GM23338 (cell line): Measurements from ENCODE around the gene VAV3. TPM values are rescaled to one million over a fixed set of nuclear protein-coding genes. Genes with fewer than 3 reads are reported as not detected.

Experiments used
- ATAC-seq: fragments of 200-7000 bp; cut with Tn5 transposase; 3 replicates; pipeline ENCODE4 v1.9.1; 2020
- DNase-seq: peaks from one replicate; pipeline ENCODE4 v3.0.0-alpha.2; 2015; ENCODE audit warnings: low spot score
- H2AFZ ChIP-seq: fragments of 200-600 bp; sonication (generic); 2 replicates; pipeline ENCODE4 v1.8.0; 2016; ENCODE audit warnings: antibody characterized with exemption, mild to moderate bottlenecking, moderate library complexity
- H3F3A ChIP-seq: fragments of 200-600 bp; sonication (generic); replicated peaks from 2 replicates; pipeline ENCODE4 v1.8.0; 2017; ENCODE audit warnings: antibody characterized with exemption, mixed run types, low read depth
- H3K27ac ChIP-seq: fragments of 200-600 bp; sonication (generic); 2 replicates; pipeline ENCODE4 v1.6.1; 2016; ENCODE audit warnings: low read depth
- H3K27me3 ChIP-seq: fragments of 200-600 bp; sonication (generic); 2 replicates; pipeline ENCODE4 v1.8.0; 2016; ENCODE audit warnings: mild to moderate bottlenecking, mixed run types, moderate library complexity; ENCODE audit not compliant: insufficient read depth
- H3K36me3 ChIP-seq: fragments of 200-600 bp; sonication (generic); 2 replicates; pipeline ENCODE4 v1.8.0; 2016; ENCODE audit warnings: mild to moderate bottlenecking; ENCODE audit not compliant: insufficient read depth
- H3K4me1 ChIP-seq: fragments of 200-600 bp; sonication (generic); 2 replicates; pipeline ENCODE4 v1.8.0; 2016; ENCODE audit warnings: mild to moderate bottlenecking, moderate library complexity; ENCODE audit not compliant: insufficient read depth
- H3K4me2 ChIP-seq: fragments of 200-600 bp; sonication (generic); 2 replicates; pipeline ENCODE4 v1.7.1; 2017; ENCODE audit warnings: mixed run types
- H3K4me3 ChIP-seq: fragments of 200-600 bp; sonication (generic); 2 replicates; pipeline ENCODE4 v1.6.1; 2016; ENCODE audit warnings: mixed run types
- H3K79me2 ChIP-seq: fragments of 200-600 bp; sonication (generic); replicated peaks from 2 replicates; pipeline ENCODE4 v1.8.0; 2017; ENCODE audit warnings: mild to moderate bottlenecking; ENCODE audit not compliant: insufficient read depth
- H3K9me2 ChIP-seq: fragments of 200-600 bp; sonication (generic); 2 replicates; pipeline ENCODE4 v1.8.0; 2017; ENCODE audit not compliant: insufficient read depth
- H4K20me1 ChIP-seq: fragments of 200-600 bp; sonication (generic); replicated peaks from 2 replicates; pipeline ENCODE4 v1.8.0; 2017; ENCODE audit warnings: mild to moderate bottlenecking; ENCODE audit not compliant: insufficient read depth
- H3K27ac Mint-ChIP-seq: 2 replicates; pipeline ENCODE4 v1.8.0; 2020; ENCODE audit warnings: inconsistent platforms, mild to moderate bottlenecking, moderate library complexity, mixed read lengths
- H3K27me3 Mint-ChIP-seq: 3 replicates; pipeline ENCODE4 v1.8.0; 2022; ENCODE audit warnings: low read depth, mild to moderate bottlenecking, moderate library complexity, mixed read lengths, inconsistent platforms; ENCODE audit not compliant: insufficient read depth, poor library complexity
- H3K36me3 Mint-ChIP-seq: 3 replicates; pipeline ENCODE4 v1.8.0; 2021; ENCODE audit warnings: low read depth, mild to moderate bottlenecking, inconsistent platforms, moderate library complexity, mixed read lengths
- H3K4me1 Mint-ChIP-seq: 3 replicates; pipeline ENCODE4 v1.8.0; 2020; ENCODE audit warnings: mild to moderate bottlenecking, inconsistent platforms, mixed read lengths
- H3K4me3 Mint-ChIP-seq: 3 replicates; pipeline ENCODE4 v1.8.0; 2021; ENCODE audit warnings: moderate library complexity, mild to moderate bottlenecking, inconsistent platforms, mixed read lengths
- H3K9me3 Mint-ChIP-seq: 3 replicates; pipeline ENCODE4 v1.8.0; 2020; ENCODE audit warnings: moderate library complexity, mild to moderate bottlenecking, inconsistent platforms, mixed read lengths
- CREB1 ChIP-seq: fragments of 250-450 bp; sonication (Bioruptor Pico); IDR thresholded peaks from 2 replicates; pipeline ENCODE4 v1.5.0; 2020; ENCODE audit warnings: low read depth, mild to moderate bottlenecking, moderate library complexity
- CTCF ChIP-seq, 2 experiments: fragments of 200-600 bp in 1 of 2; sonication (generic) in 1 of 2; conservative IDR thresholded peaks; 2 replicates each; pipeline versions ENCODE4 v1.5.1 to v1.6.1; 2016 to 2017; ENCODE audit warnings: antibody characterized with exemption in 2 of 2, low read depth in 2 of 2, mild to moderate bottlenecking in 2 of 2, moderate library complexity in 1 of 2
- ETS1 ChIP-seq: IDR thresholded peaks from 2 replicates; pipeline ENCODE4 v1.6.1; 2016; ENCODE audit warnings: antibody characterized with exemption
- EZH2 ChIP-seq: fragments of 200-600 bp; sonication (generic); IDR thresholded peaks from one replicate; pipeline ENCODE4 v1.8.0; 2017; ENCODE audit warnings: antibody characterized with exemption, mild to moderate bottlenecking, low read depth; ENCODE audit not compliant: unreplicated experiment
- EZH2phosphoT487 ChIP-seq: fragments of 200-600 bp; sonication (generic); IDR thresholded peaks from one replicate; pipeline ENCODE4 v1.8.1; 2018; ENCODE audit warnings: antibody characterized with exemption; ENCODE audit not compliant: unreplicated experiment
- JUNB ChIP-seq: IDR thresholded peaks from one replicate; pipeline ENCODE4 v1.6.1; 2016; ENCODE audit warnings: antibody characterized with exemption; ENCODE audit not compliant: unreplicated experiment
- NANOG ChIP-seq: IDR thresholded peaks from 2 replicates; pipeline ENCODE4 v1.6.1; 2016; ENCODE audit warnings: antibody characterized with exemption, borderline replicate concordance
- POLR2AphosphoS5 ChIP-seq: IDR thresholded peaks from 2 replicates; pipeline ENCODE4 v1.6.1; 2016; ENCODE audit warnings: antibody characterized with exemption, low read depth
- REST ChIP-seq: IDR thresholded peaks from one replicate; pipeline ENCODE4 v1.6.1; 2018; ENCODE audit warnings: antibody characterized with exemption; ENCODE audit not compliant: unreplicated experiment
- ZNF114 ChIP-seq: fragments of 250-450 bp; sonication (Bioruptor Pico); IDR thresholded peaks from 2 replicates; pipeline ENCODE4 v1.5.0; 2020; ENCODE audit warnings: mild to moderate bottlenecking, moderate library complexity
- ZNF331 ChIP-seq: fragments of 250-450 bp; sonication (Bioruptor Pico); IDR thresholded peaks from 2 replicates; pipeline ENCODE4 v1.5.0; 2020; ENCODE audit warnings: low read depth, mild to moderate bottlenecking, moderate library complexity
- ZNF462 ChIP-seq: fragments of 250-450 bp; sonication (Bioruptor Pico); IDR thresholded peaks from 2 replicates; pipeline ENCODE4 v1.5.0; 2020; ENCODE audit warnings: mild to moderate bottlenecking, moderate library complexity
- polyA plus RNA-seq: library from polyadenylated mRNA; unstranded; fragments of >200 nt; fragmentation: Nextera tagmentation; extraction: Ambion mirVana; gene quantifications from 2 replicates; pipeline ENCODE4 v1.2.1, GENCODE V29; 2016
- total RNA-seq: library from RNA; depleted of rRNA; stranded (reverse); fragments of >200 nt; shearing (Covaris generic); gene quantifications from 2 replicates; pipeline ENCODE4 v1.2.3, GENCODE V29; 2014

Gene VAV3
- total and polyA plus RNA-seq, 2 experiments from 2014 or later = 3.0 to 11.3 TPM

- Histone ChIP-seq H4K20me1 (no peaks in the 10 kb centered on the region; the same call in 1 of the 2 replicates), H3K27ac (no peak overlapping the region), H3K4me1 (peaks cover 9% of the 10 kb centered on the region), H2AFZ (no peak overlapping the region), H3K27me3 (no peaks in the 10 kb centered on the region), H3K4me3 (no peak overlapping the region), H3K36me3 (no peaks in the 10 kb centered on the region), H3K79me2 (peaks cover 15% of the 10 kb centered on the region), H3K4me2 (no peak overlapping the region), H3K9me2 (no peaks in the 10 kb centered on the region), H3F3A (no peaks in the 10 kb centered on the region)
- no peak for DNase-seq
- TF ChIP-seq ZNF114 (no peak), CTCF (conservative IDR thresholded peaks at IDR 0.05; ENCODE audit: low read depth in 2 of 2) (no peak), ZNF462 (CRISPR knock-in tag) (no peak), ETS1 (no peak), CREB1 (CRISPR knock-in tag) (no peak), ZNF331 (no peak), JUNB (no peak), REST (no peak), EZH2phosphoT487 (no peak), NANOG (no peak), POLR2AphosphoS5 (no peak), EZH2 (no peak)
- no peak overlapping the region for H3K4me3 Mint-ChIP-seq
- no peak overlapping the region for H3K27ac Mint-ChIP-seq
- no peaks in the 10 kb centered on the region for H3K36me3 Mint-ChIP-seq
- peaks cover 23% of the 10 kb centered on the region; the same call in 2 of the 3 replicates for H3K4me1 Mint-ChIP-seq
- H3K27me3 Mint-ChIP-seq = no peaks in the 10 kb centered on the region
- no peak for ATAC-seq
- H3K9me3 Mint-ChIP-seq = no peaks in the 10 kb centered on the region
These were observed 14.5 kb downstream of the VAV3 start for GRCh38 chr1:107950464-107950863.
